CD4-positive, alpha-beta T cell treated with Interleukin-15 for 4 hours (primary cell): ENCODE results near the gene FHDC1.

Experiments used
- DNase-seq: peaks from one replicate; pipeline ENCODE4 v3.0.0-alpha.2; 2020; ENCODE audit warnings: low spot score

Gene FHDC1

GRCh38 chr4:152935143-152935542, 980 bp upstream of the FHDC1 start:
- DNase-seq = no peak

- no peak for DNase-seq
Observed at GRCh38 chr4:152936446-152937335, 568 bp downstream of the FHDC1 start.

GRCh38 chr4:152937336-152938236, 1.5 kb downstream of the FHDC1 start:
- no peak for DNase-seq

GRCh38 chr4:152938237-152938947, 2.3 kb downstream of the FHDC1 start:
- no peak for DNase-seq

GRCh38 chr4:152939621-152940020, 3.5 kb downstream of the FHDC1 start:
- DNase-seq = no peak

GRCh38 chr4:152940461-152940860, 4.3 kb downstream of the FHDC1 start:
- DNase-seq = no peak

- no peak for DNase-seq
Observed at GRCh38 chr4:152941411-152941810, 5.3 kb downstream of the FHDC1 start.

- DNase-seq = no peak
Observed at GRCh38 chr4:152942346-152942745, 6.2 kb downstream of the FHDC1 start.

GRCh38 chr4:152943672-152944071, 7.5 kb downstream of the FHDC1 start:
- no peak for DNase-seq

GRCh38 chr4:152944666-152945320, 8.7 kb downstream of the FHDC1 start:
- no peak for DNase-seq

- no peak for DNase-seq
Observed at GRCh38 chr4:152945639-152946038, 9.5 kb downstream of the FHDC1 start.

GRCh38 chr4:152946446-152946845, 10.3 kb downstream of the FHDC1 start:
- no peak for DNase-seq

- no peak for DNase-seq
Observed at GRCh38 chr4:152947311-152947710, 11.2 kb downstream of the FHDC1 start.

- no peak for DNase-seq
Observed at GRCh38 chr4:152949930-152950329, 13.8 kb downstream of the FHDC1 start.

GRCh38 chr4:152950402-152951274, 14.5 kb downstream of the FHDC1 start:
- DNase-seq = no peak

GRCh38 chr4:152951348-152951747, 15.2 kb downstream of the FHDC1 start:
- no peak for DNase-seq

GRCh38 chr4:152953514-152953913, 17.4 kb downstream of the FHDC1 start:
- no peak for DNase-seq

- DNase-seq = no peak
Observed at GRCh38 chr4:152954741-152955140, 18.6 kb downstream of the FHDC1 start.

- no peak for DNase-seq
Observed at GRCh38 chr4:152956147-152956546, 20.0 kb downstream of the FHDC1 start.

- DNase-seq = no peak
Observed at GRCh38 chr4:152956650-152957436, 20.7 kb downstream of the FHDC1 start.
